H9 (cell line): ENCODE results near the gene RYR3. TPM values are rescaled to one million over a fixed set of nuclear protein-coding genes. Genes with fewer than 3 reads are reported as not detected.

Source experiments
- DNase-seq: peaks from one replicate; pipeline ENCODE4 v3.0.0-alpha.2; 2017
- H2AFZ ChIP-seq: one replicate; pipeline ENCODE4 v1.6.1; 2013; ENCODE audit warnings: mild to moderate bottlenecking, low read length, control low read depth, moderate library complexity
- H2AK5ac ChIP-seq: 2 replicates; pipeline ENCODE4 v1.6.1; 2013; ENCODE audit warnings: low read length, control low read depth, mixed read lengths; ENCODE audit not compliant: insufficient read length
- H2BK120ac ChIP-seq: one replicate; pipeline ENCODE4 v1.6.1; 2013; ENCODE audit warnings: low read depth, mild to moderate bottlenecking, low read length, control low read depth, inconsistent platforms; ENCODE audit not compliant: poor library complexity, severe bottlenecking
- H2BK12ac ChIP-seq: 2 replicates; pipeline ENCODE4 v1.6.1; 2013; ENCODE audit warnings: low read length, control low read depth, mixed read lengths, low read depth; ENCODE audit not compliant: insufficient read length
- H2BK15ac ChIP-seq: 2 replicates; pipeline ENCODE4 v1.6.1; 2013; ENCODE audit warnings: low read depth, low read length, control low read depth
- H2BK20ac ChIP-seq: one replicate; pipeline ENCODE4 v1.6.1; 2013; ENCODE audit warnings: low read depth, mild to moderate bottlenecking, low read length, control low read depth, inconsistent platforms; ENCODE audit not compliant: poor library complexity, severe bottlenecking
- H2BK5ac ChIP-seq: 2 replicates; pipeline ENCODE4 v1.6.1; 2013; ENCODE audit warnings: low read length, control low read depth, mixed read lengths; ENCODE audit not compliant: insufficient read length
- H3K14ac ChIP-seq: 2 replicates; pipeline ENCODE4 v1.6.1; 2013; ENCODE audit warnings: low read length, control low read depth; ENCODE audit not compliant: insufficient read depth
- H3K18ac ChIP-seq: 2 replicates; pipeline ENCODE4 v1.6.1; 2013; ENCODE audit warnings: low read depth, mild to moderate bottlenecking, mixed read lengths, low read length, control low read depth; ENCODE audit not compliant: insufficient read length
- H3K23ac ChIP-seq: 2 replicates; pipeline ENCODE4 v1.6.1; 2013; ENCODE audit warnings: low read length, control low read depth, mixed read lengths, low read depth; ENCODE audit not compliant: insufficient read length
- H3K23me2 ChIP-seq: 2 replicates; pipeline ENCODE4 v1.6.1; 2013; ENCODE audit warnings: low read depth, mild to moderate bottlenecking, mixed read lengths, low read length, control low read depth; ENCODE audit not compliant: insufficient read length, poor library complexity, severe bottlenecking
- H3K27ac ChIP-seq: 2 replicates; pipeline ENCODE4 v1.5.1; 2013; ENCODE audit warnings: low read length, control low read depth, mixed read lengths, low read depth; ENCODE audit not compliant: insufficient read length
- H3K27me3 ChIP-seq: 2 replicates; pipeline ENCODE4 v1.6.1; 2013; ENCODE audit warnings: low read length, control low read depth, inconsistent platforms; ENCODE audit not compliant: insufficient read depth
- H3K4ac ChIP-seq: 2 replicates; pipeline ENCODE4 v1.6.1; 2013; ENCODE audit warnings: low read depth, mild to moderate bottlenecking, control low read depth, inconsistent platforms, low read length, moderate library complexity
- H3K4me1 ChIP-seq: 2 replicates; pipeline ENCODE4 v1.6.1; 2013; ENCODE audit warnings: low read length, control low read depth, inconsistent platforms; ENCODE audit not compliant: insufficient read depth
- H3K4me2 ChIP-seq: 2 replicates; pipeline ENCODE4 v1.6.1; 2013; ENCODE audit warnings: low read length, control low read depth, mixed read lengths; ENCODE audit not compliant: insufficient read length, insufficient read depth
- H3K56ac ChIP-seq: 2 replicates; pipeline ENCODE4 v1.6.1; 2013; ENCODE audit warnings: low read depth, mild to moderate bottlenecking, mixed read lengths, low read length, control low read depth; ENCODE audit not compliant: insufficient read length
- H3K79me1 ChIP-seq: 2 replicates; pipeline ENCODE4 v1.6.1; 2013; ENCODE audit warnings: low read depth, mild to moderate bottlenecking, moderate library complexity, low read length, control low read depth, inconsistent platforms; ENCODE audit not compliant: insufficient read depth, poor library complexity, severe bottlenecking
- H3K79me2 ChIP-seq: 2 replicates; pipeline ENCODE4 v1.6.1; 2013; ENCODE audit warnings: low read length, control low read depth, inconsistent platforms; ENCODE audit not compliant: insufficient read depth
- H3K9ac ChIP-seq: 2 replicates; pipeline ENCODE4 v1.6.1; 2013; ENCODE audit warnings: low read length, control low read depth, mixed read lengths; ENCODE audit not compliant: insufficient read length; ENCODE audit errors: extremely low read depth
- H3K9me3 ChIP-seq: one replicate; pipeline ENCODE4 v1.6.1; 2013; ENCODE audit warnings: low read depth, low read length, inconsistent platforms; ENCODE audit not compliant: control insufficient read depth
- H3T11ph ChIP-seq: one replicate; pipeline ENCODE4 v1.6.1; 2013; ENCODE audit warnings: mild to moderate bottlenecking, low read length, control low read depth, inconsistent platforms
- H4K20me1 ChIP-seq: one replicate; pipeline ENCODE4 v1.6.1; 2013; ENCODE audit not compliant: control insufficient read depth, insufficient read length, insufficient read depth
- H4K5ac ChIP-seq: 2 replicates; pipeline ENCODE4 v1.6.1; 2013; ENCODE audit warnings: low read depth, mild to moderate bottlenecking, mixed read lengths, low read length, control low read depth; ENCODE audit not compliant: insufficient read length
- H4K8ac ChIP-seq: replicated peaks from 2 replicates; pipeline ENCODE4 v1.6.1; 2013; ENCODE audit warnings: low read length, control low read depth, mixed read lengths, low read depth; ENCODE audit not compliant: insufficient read length
- H4K91ac ChIP-seq: 2 replicates; pipeline ENCODE4 v1.6.1; 2013; ENCODE audit warnings: low read depth, mild to moderate bottlenecking, moderate library complexity, mixed read lengths, low read length, control low read depth; ENCODE audit not compliant: insufficient read length
- H3K27ac Mint-ChIP-seq, 3 experiments: 2 replicates in 2 of 3; 3 replicates in 1 of 3; pipeline ENCODE4 v1.8.0; 2020 to 2021; ENCODE audit warnings: mixed read lengths in 3 of 3, mild to moderate bottlenecking in 1 of 3, moderate library complexity in 1 of 3
- H3K27me3 Mint-ChIP-seq: 2 replicates; pipeline ENCODE4 v1.8.0; 2021; ENCODE audit warnings: low read depth, mild to moderate bottlenecking, moderate library complexity, mixed read lengths
- H3K36me3 Mint-ChIP-seq, 3 experiments: 2 replicates in 2 of 3; 3 replicates in 1 of 3; pipeline ENCODE4 v1.8.0; 2020 to 2021; ENCODE audit warnings: low read depth in 3 of 3, mixed read lengths in 3 of 3; ENCODE audit not compliant: insufficient read depth in 1 of 3
- H3K4me1 Mint-ChIP-seq, 2 experiments: 2 replicates each; pipeline ENCODE4 v1.8.0; 2020; ENCODE audit warnings: mixed read lengths in 2 of 2
- H3K4me3 Mint-ChIP-seq, 2 experiments: 2 replicates in 1 of 2; 3 replicates in 1 of 2; pipeline ENCODE4 v1.8.0; 2020 to 2021; ENCODE audit warnings: mild to moderate bottlenecking in 2 of 2, mixed read lengths in 2 of 2, moderate library complexity in 1 of 2
- H3K9me3 Mint-ChIP-seq, 2 experiments: 2 replicates in 1 of 2; 3 replicates in 1 of 2; pipeline ENCODE4 v1.8.0; 2020; ENCODE audit warnings: mild to moderate bottlenecking in 2 of 2, mixed read lengths in 2 of 2, moderate library complexity in 1 of 2
- CTCF ChIP-seq: fragments of 200-600 bp; sonication (generic); conservative IDR thresholded peaks from 3 replicates; pipeline ENCODE4 v1.8.0; 2021; ENCODE audit warnings: antibody characterized with exemption, mild to moderate bottlenecking
- WGBS: extraction: QIAGEN DNeasy Blood & Tissue Kit; methylation state at CpG from one replicate; pipeline ENCODE4 v1.1.7; 2013; ENCODE audit warnings: missing lambda C conversion rate, low lambda C conversion rate, mixed read lengths; ENCODE audit not compliant: insufficient read length; ENCODE audit errors: extremely low coverage; 5-methylcytosine and 5-hydroxymethylcytosine counted together
- total RNA-seq: library from RNA; stranded (reverse); gene quantifications from 2 replicates; pipeline ENCODE4 v1.2.1, GENCODE V29; 2021

The RYR3 gene
- total RNA-seq, 1 experiment from 2014 or later: 0.85 TPM

GRCh38 chr15:33656168-33656567, 345.4 kb downstream of the RYR3 start:
- Mint-ChIP-seq H3K9me3 (peaks cover 0 to 3% of the 10 kb centered on the region in 2 experiments; a peak in 1 of 5 replicates), H3K27ac (no peak overlapping the region), H3K4me3 (no peak overlapping the region), H3K36me3 (no peaks in the 10 kb centered on the region), H3K27me3 (no peaks in the 10 kb centered on the region), H3K4me1 (peaks cover 0 to 2% of the 10 kb centered on the region in 2 experiments; a peak in 1 of 4 replicates)
- H3K9me3 ChIP-seq: no peaks in the 10 kb centered on the region
- no peak overlapping the region for H4K91ac ChIP-seq
- no peak overlapping the region for H2BK20ac ChIP-seq
- no peak overlapping the region for H3T11ph ChIP-seq
- H4K5ac ChIP-seq: no peak overlapping the region
- H3K27ac ChIP-seq: no peak overlapping the region
- no peak for TF ChIP-seq CTCF
- H3K27me3 ChIP-seq: no peaks in the 10 kb centered on the region
- no peak overlapping the region for H2AFZ ChIP-seq
- no peak overlapping the region for H2BK12ac ChIP-seq
- DNase-seq: no peak
- H4K20me1 ChIP-seq: no peaks in the 10 kb centered on the region
- no peak overlapping the region for H4K8ac ChIP-seq
- no peak overlapping the region for H3K14ac ChIP-seq
- no peak overlapping the region for H3K4ac ChIP-seq
- H2BK120ac ChIP-seq: no peak overlapping the region
- H3K4me2 ChIP-seq: no peak overlapping the region
- no peaks in the 10 kb centered on the region for H3K23me2 ChIP-seq
- no peak overlapping the region for H2BK15ac ChIP-seq
- no peak overlapping the region for H3K56ac ChIP-seq
- H3K79me2 ChIP-seq: no peaks in the 10 kb centered on the region
- no peak overlapping the region for H3K9ac ChIP-seq
- no peak overlapping the region for H3K18ac ChIP-seq
- no peaks in the 10 kb centered on the region for H3K4me1 ChIP-seq
- H3K79me1 ChIP-seq: no peaks in the 10 kb centered on the region
- no CpG with 5 or more reads among the region's 6 CpGs for WGBS
- H2BK5ac ChIP-seq: no peak overlapping the region
- no peak overlapping the region for H2AK5ac ChIP-seq
- H3K23ac ChIP-seq: no peak overlapping the region
